Bronchial epithelial cell (primary cell): ENCODE measurements around the gene HMGB1. TPM values are rescaled to one million over a fixed set of nuclear protein-coding genes. Genes with fewer than 3 reads are reported as not detected.

Source experiments
- DNase-seq: peaks from one replicate; pipeline ENCODE4 v3.0.0-alpha.2; 2010; ENCODE audit warnings: low read depth
- FAIRE-seq: peaks from 2 replicates; lab custom pipeline; 2011; peaks lifted over from hg19 to GRCh38; lab: Jason Lieb, UNC
- H3K27me3 ChIP-seq: 2 replicates; pipeline ENCODE4 v1.5.1; 2011; ENCODE audit warnings: low read length; ENCODE audit not compliant: control insufficient read depth, insufficient read depth
- H3K36me3 ChIP-seq: 2 replicates; pipeline ENCODE4 v1.5.1; 2011; ENCODE audit warnings: low read length; ENCODE audit not compliant: control insufficient read depth, insufficient read depth
- H3K4me3 ChIP-seq: 2 replicates; pipeline ENCODE4 v1.5.1; 2011; ENCODE audit warnings: mild to moderate bottlenecking, low read depth, low read length, control low read depth
- CTCF ChIP-seq: IDR thresholded peaks from 2 replicates; pipeline ENCODE4 v1.5.1; 2011; ENCODE audit warnings: mild to moderate bottlenecking, moderate library complexity, low read length, control low read depth, inconsistent platforms; ENCODE audit not compliant: insufficient read depth, severe bottlenecking
- total RNA-seq: library from RNA; depleted of rRNA; stranded (reverse); fragments of >200 nt; gene quantifications from 2 replicates; pipeline ENCODE4 v1.2.1, GENCODE V29; 2014

HMGB1 gene
- 72.4 and 145 TPM in 2 replicates for total RNA-seq

- Histone ChIP-seq H3K27me3 (no peaks in the 10 kb centered on the region), H3K4me3 (peak within 1 kb of the TSS; percentile 62), H3K36me3 (no peaks in the 10 kb centered on the region)
- DNase-seq = peak; percentile 95
- no peak for TF ChIP-seq CTCF
- no peak for FAIRE-seq
Observed at GRCh38 chr13:30465593-30466357, at the start of gene HMGB1. Gene HMGB1 (minus strand): TSS chr13:30465936. CDS start chr13:30463680, 2,256 bp downstream.

GRCh38 chr13:30510811-30511371 lies 45.2 kb upstream of the HMGB1 start:
- H3K36me3 ChIP-seq = no peaks in the 10 kb centered on the region
- no peak overlapping the region for H3K4me3 ChIP-seq
- peak; percentile 15 for DNase-seq
- TF ChIP-seq CTCF = no peak
- no peaks in the 10 kb centered on the region for H3K27me3 ChIP-seq
- no peak for FAIRE-seq

GRCh38 chr13:30510091-30510490 lies 44.4 kb upstream of the HMGB1 start:
- FAIRE-seq = no peak

GRCh38 chr13:30509254-30510050 lies 43.7 kb upstream of the HMGB1 start:
- FAIRE-seq (no peak), DNase-seq (no peak)
- Histone ChIP-seq H3K27me3 (peaks cover 2% of the 10 kb centered on the region), H3K36me3 (no peaks in the 10 kb centered on the region), H3K4me3 (no peak overlapping the region)
- TF ChIP-seq CTCF = no peak

More at GRCh38 chr13:30510091-30510490, 44.4 kb upstream of the HMGB1 start:
- Histone ChIP-seq H3K27me3 (no peaks in the 10 kb centered on the region), H3K4me3 (no peak overlapping the region), H3K36me3 (no peaks in the 10 kb centered on the region)
- no peak for DNase-seq
- TF ChIP-seq CTCF = no peak

GRCh38 chr13:30504081-30504480 lies 38.3 kb upstream of the HMGB1 start:
- H3K4me3 ChIP-seq = no peak overlapping the region
- DNase-seq (no peak), FAIRE-seq (no peak)
- H3K27me3 ChIP-seq = peaks cover 2% of the 10 kb centered on the region
- no peaks in the 10 kb centered on the region for H3K36me3 ChIP-seq
- no peak for TF ChIP-seq CTCF
